GM19043 (cell line): ENCODE results near the gene FBL.

Experiments
- ATAC-seq: cut with Tn5 transposase; IDR thresholded peaks from one replicate; pipeline ENCODE4 v1.9.1; 2021; ENCODE audit warnings: low read depth; ENCODE audit not compliant: unreplicated experiment

Gene FBL

GRCh38 chr19:39843919-39844793 lies 2.0 kb downstream of the FBL start:
- no peak for ATAC-seq

GRCh38 chr19:39842693-39843435 lies 3.3 kb downstream of the FBL start:
- ATAC-seq: no peak

GRCh38 chr19:39841041-39841440 lies 5.1 kb downstream of the FBL start:
- no peak for ATAC-seq

- no peak for ATAC-seq
These were observed 5.7 kb downstream of the FBL start for GRCh38 chr19:39840492-39840891.

- no peak for ATAC-seq
These were observed 6.4 kb downstream of the FBL start for GRCh38 chr19:39839678-39840327.

- ATAC-seq: no peak
These were observed 7.6 kb downstream of the FBL start for GRCh38 chr19:39838569-39838968.

GRCh38 chr19:39837978-39838377 lies 8.2 kb downstream of the FBL start:
- no peak for ATAC-seq

GRCh38 chr19:39834287-39834841 lies 11.8 kb downstream of the FBL start:
- ATAC-seq: no peak

- ATAC-seq: peak; percentile 88
These were observed 12.5 kb downstream of the FBL start, which contains the start of gene DYRK1B for GRCh38 chr19:39833464-39834286. TSS of gene DYRK1B (minus strand) at chr19:39834162. CDS start at chr19:39831867, 2,295 bp downstream.

GRCh38 chr19:39833160-39833463 lies 13.1 kb downstream of the FBL start:
- ATAC-seq: peak; percentile 26

- ATAC-seq: no peak
These were observed 13.7 kb downstream of the FBL start for GRCh38 chr19:39832341-39833083.

- ATAC-seq: no peak
These were observed 14.5 kb downstream of the FBL start for GRCh38 chr19:39831679-39832078.

- ATAC-seq: no peak
These were observed 15.3 kb downstream of the FBL start for GRCh38 chr19:39830847-39831246.

GRCh38 chr19:39830406-39830805 lies 15.8 kb downstream of the FBL start:
- no peak for ATAC-seq

- no peak for ATAC-seq
These were observed 16.4 kb downstream of the FBL start for GRCh38 chr19:39829702-39830275.

GRCh38 chr19:39828654-39829032 lies 17.5 kb downstream of the FBL start:
- no peak for ATAC-seq

GRCh38 chr19:39828015-39828653 lies 18.0 kb downstream of the FBL start:
- ATAC-seq: no peak

- ATAC-seq: no peak
These were observed 19.0 kb downstream of the FBL start for GRCh38 chr19:39827216-39827615.
